HG03280 (cell line): ENCODE measurements around the gene CDH16.

ENCODE experiments used
- ATAC-seq: cut with Tn5 transposase; IDR thresholded peaks from one replicate; pipeline ENCODE4 v1.9.1; 2021; ENCODE audit warnings: mild to moderate bottlenecking, moderate library complexity; ENCODE audit not compliant: unreplicated experiment

The CDH16 gene

GRCh38 chr16:66930189-66930588 is 11.5 kb upstream of the CDH16 start:
- ATAC-seq, result no peak

GRCh38 chr16:66928702-66929388 is 10.2 kb upstream of the CDH16 start:
- ATAC-seq, result no peak

GRCh38 chr16:66927918-66928649 is 9.4 kb upstream of the CDH16 start:
- ATAC-seq, result no peak

- ATAC-seq, result no peak
These were observed 8.3 kb upstream of the CDH16 start for GRCh38 chr16:66926961-66927436.

GRCh38 chr16:66926171-66926947 is 7.7 kb upstream of the CDH16 start:
- no peak for ATAC-seq

- ATAC-seq, result no peak
These were observed 6.7 kb upstream of the CDH16 start, which contains the start of gene RRAD for GRCh38 chr16:66925322-66925840. TSS of gene RRAD (minus strand) at chr16:66925535. CDS start at chr16:66925179, 356 bp downstream.

GRCh38 chr16:66924527-66925321 is 6.0 kb upstream of the CDH16 start:
- ATAC-seq, result no peak

GRCh38 chr16:66923866-66924265 is 5.2 kb upstream of the CDH16 start:
- ATAC-seq, result no peak

- ATAC-seq, result no peak
These were observed 4.6 kb upstream of the CDH16 start for GRCh38 chr16:66923247-66923731.

- no peak for ATAC-seq
These were observed 3.2 kb upstream of the CDH16 start for GRCh38 chr16:66921729-66922450.

GRCh38 chr16:66920924-66921680 is 2.4 kb upstream of the CDH16 start:
- ATAC-seq, result no peak

- ATAC-seq, result no peak
These were observed 1.6 kb upstream of the CDH16 start for GRCh38 chr16:66920299-66920590.

- ATAC-seq, result no peak
These were observed 1.0 kb upstream of the CDH16 start for GRCh38 chr16:66919569-66920298.

- ATAC-seq, result no peak
These were observed 330 bp downstream of the CDH16 start for GRCh38 chr16:66918355-66918754.

GRCh38 chr16:66917741-66918140 is 944 bp downstream of the CDH16 start:
- no peak for ATAC-seq

- no peak for ATAC-seq
These were observed 2.2 kb downstream of the CDH16 start for GRCh38 chr16:66916518-66916917.

GRCh38 chr16:66915041-66915440 is 3.6 kb downstream of the CDH16 start:
- no peak for ATAC-seq

- ATAC-seq, result no peak
These were observed 4.1 kb downstream of the CDH16 start for GRCh38 chr16:66914541-66914940.
